HuH-7.5 (cell line): ENCODE measurements around the gene STXBP3.
"Not testable (repeated sequence)": the region's sequence is repeated elsewhere in the genome, so short reads cannot be mapped to it uniquely, and the experiment has no call there.

Source experiments
- DNase-seq: peaks from one replicate; pipeline ENCODE4 v3.0.0; 2011; ENCODE audit warnings: low spot score

The STXBP3 gene

GRCh38 chr1:108746382-108747170, at the start of gene STXBP3:
TSS of gene STXBP3 (plus strand) at chr1:108746674. CDS start at chr1:108746738, 64 bp downstream.
- peak; percentile 77 for DNase-seq

GRCh38 chr1:108699375-108700332, 46.8 kb upstream of the STXBP3 start:
- no peak for DNase-seq

- no peak for DNase-seq
Measured at GRCh38 chr1:108701176-108701849, 45.2 kb upstream of the STXBP3 start.

GRCh38 chr1:108702109-108702508, 44.4 kb upstream of the STXBP3 start:
- DNase-seq, result not testable (repeated sequence)

GRCh38 chr1:108703939-108704338, 42.5 kb upstream of the STXBP3 start:
- DNase-seq, result no peak

- no peak for DNase-seq
Measured at GRCh38 chr1:108704496-108704895, 42.0 kb upstream of the STXBP3 start.

GRCh38 chr1:108706643-108707042, 39.8 kb upstream of the STXBP3 start:
- no peak for DNase-seq

- no peak for DNase-seq
Measured at GRCh38 chr1:108708691-108709660, 37.5 kb upstream of the STXBP3 start.

GRCh38 chr1:108712606-108713150, 33.8 kb upstream of the STXBP3 start, which contains the start of gene FNDC7:
TSS of gene FNDC7 (plus strand) at chr1:108712908. CDS start at chr1:108712934, 26 bp downstream.
- no peak for DNase-seq

- DNase-seq, result no peak
Measured at GRCh38 chr1:108715932-108716331, 30.5 kb upstream of the STXBP3 start.

GRCh38 chr1:108716437-108717230, 29.8 kb upstream of the STXBP3 start:
- DNase-seq, result no peak

- no peak for DNase-seq
Measured at GRCh38 chr1:108717774-108718316, 28.6 kb upstream of the STXBP3 start.

GRCh38 chr1:108718927-108719655, 27.4 kb upstream of the STXBP3 start:
- no peak for DNase-seq

GRCh38 chr1:108719656-108720435, 26.6 kb upstream of the STXBP3 start:
- DNase-seq, result no peak

- DNase-seq, result no peak
Measured at GRCh38 chr1:108722292-108722691, 24.2 kb upstream of the STXBP3 start.

GRCh38 chr1:108725906-108726305, 20.6 kb upstream of the STXBP3 start:
- DNase-seq, result no peak

- no peak for DNase-seq
Measured at GRCh38 chr1:108728327-108728923, 18.0 kb upstream of the STXBP3 start.

GRCh38 chr1:108729481-108729880, 17.0 kb upstream of the STXBP3 start:
- DNase-seq, result no peak
